Neural progenitor cell (in vitro differentiated cells): ENCODE data around the gene ANKRD2. TPM values are rescaled to one million over a fixed set of nuclear protein-coding genes. Genes with fewer than 3 reads are reported as not detected.

Experiments
- DNase-seq: peaks from one replicate; pipeline ENCODE4 v3.0.0-alpha.2; 2016; ENCODE audit warnings: low spot score
- H2AFZ ChIP-seq: fragments of 200-600 bp; sonication (generic); replicated peaks from 2 replicates; pipeline ENCODE4 v1.6.1; 2016; ENCODE audit warnings: antibody characterized with exemption
- H3F3A ChIP-seq: fragments of 200-600 bp; sonication (generic); 2 replicates; pipeline ENCODE4 v1.6.1; 2016; ENCODE audit warnings: antibody characterized with exemption, low read depth
- H3K27ac ChIP-seq: fragments of 200-600 bp; sonication (generic); 2 replicates; pipeline ENCODE4 v1.5.1; 2016; ENCODE audit warnings: mild to moderate bottlenecking
- H3K27me3 ChIP-seq: fragments of 200-600 bp; sonication (generic); 2 replicates; pipeline ENCODE4 v1.6.1; 2016; ENCODE audit warnings: mild to moderate bottlenecking, moderate library complexity
- H3K36me3 ChIP-seq: fragments of 200-600 bp; sonication (generic); 2 replicates; pipeline ENCODE4 v1.5.1; 2016
- H3K4me1 ChIP-seq: fragments of 200-600 bp; sonication (generic); 2 replicates; pipeline ENCODE4 v1.6.1; 2016; ENCODE audit warnings: mixed run types
- H3K4me2 ChIP-seq: fragments of 200-600 bp; sonication (generic); 2 replicates; pipeline ENCODE4 v1.6.1; 2016
- H3K4me3 ChIP-seq: fragments of 200-600 bp; sonication (generic); 2 replicates; pipeline ENCODE4 v1.5.1; 2016
- H3K79me2 ChIP-seq: fragments of 200-600 bp; sonication (generic); 2 replicates; pipeline ENCODE4 v1.6.1; 2016; ENCODE audit warnings: low read depth
- H3K9ac ChIP-seq: fragments of 200-600 bp; sonication (generic); 2 replicates; pipeline ENCODE4 v1.6.1; 2016
- H3K9me3 ChIP-seq: fragments of 200-600 bp; sonication (generic); 2 replicates; pipeline ENCODE4 v1.5.1; 2016; ENCODE audit warnings: low read depth
- H4K20me1 ChIP-seq: fragments of 200-600 bp; sonication (generic); 2 replicates; pipeline ENCODE4 v1.6.1; 2016; ENCODE audit warnings: low read depth
- H3K27ac Mint-ChIP-seq: 3 replicates; pipeline ENCODE4 v1.8.0; 2021; ENCODE audit warnings: mixed read lengths
- H3K27me3 Mint-ChIP-seq: 2 replicates; pipeline ENCODE4 v1.8.0; 2022; ENCODE audit warnings: low read depth, mild to moderate bottlenecking, inconsistent platforms, moderate library complexity, mixed read lengths; ENCODE audit not compliant: insufficient read depth
- H3K36me3 Mint-ChIP-seq: 3 replicates; pipeline ENCODE4 v1.8.0; 2021; ENCODE audit warnings: mixed read lengths
- H3K4me1 Mint-ChIP-seq: 3 replicates; pipeline ENCODE4 v1.8.0; 2021; ENCODE audit warnings: mixed read lengths
- H3K4me3 Mint-ChIP-seq: 3 replicates; pipeline ENCODE4 v1.8.0; 2021; ENCODE audit warnings: mild to moderate bottlenecking, moderate library complexity, mixed read lengths
- H3K9me3 Mint-ChIP-seq: 3 replicates; pipeline ENCODE4 v1.8.0; 2020; ENCODE audit warnings: mixed read lengths
- CTCF ChIP-seq: fragments of 200-600 bp; sonication (generic); IDR thresholded peaks from 2 replicates; pipeline ENCODE4 v1.5.1; 2017; ENCODE audit warnings: antibody characterized with exemption, mild to moderate bottlenecking
- EZH2 ChIP-seq: fragments of 200-600 bp; sonication (generic); IDR thresholded peaks from 2 replicates; pipeline ENCODE4 v1.6.1; 2017; ENCODE audit warnings: antibody characterized with exemption, mild to moderate bottlenecking, moderate library complexity
- EZH2phosphoT487 ChIP-seq: fragments of 200-600 bp; sonication (generic); IDR thresholded peaks from 2 replicates; pipeline ENCODE4 v1.6.1; 2017; ENCODE audit warnings: antibody characterized with exemption
- total RNA-seq: library from RNA; depleted of rRNA; stranded (reverse); fragments of >200 nt; gene quantifications from 2 replicates; pipeline ENCODE4 v1.2.3, GENCODE V29; 2015; ENCODE audit warnings: low replicate concordance

Gene ANKRD2
- total RNA-seq, 1 donor from 2014 or later, result not detected

GRCh38 chr10:97590082-97590747 is 17.6 kb downstream of the ANKRD2 start:
- Histone ChIP-seq H3K27me3 (no peaks in the 10 kb centered on the region), H3F3A (no peaks in the 10 kb centered on the region), H3K4me2 (no peak overlapping the region), H3K9ac (no peak overlapping the region), H3K36me3 (no peaks in the 10 kb centered on the region), H3K27ac (no peak overlapping the region), H3K4me1 (no peaks in the 10 kb centered on the region), H2AFZ (no peak overlapping the region), H3K4me3 (no peak overlapping the region), H3K79me2 (no peaks in the 10 kb centered on the region), H3K9me3 (no peaks in the 10 kb centered on the region), H4K20me1 (no peaks in the 10 kb centered on the region)
- no peaks in the 10 kb centered on the region for H3K36me3 Mint-ChIP-seq
- no peaks in the 10 kb centered on the region for H3K9me3 Mint-ChIP-seq
- H3K4me1 Mint-ChIP-seq, result peaks cover 9% of the 10 kb centered on the region
- no peak for DNase-seq
- H3K4me3 Mint-ChIP-seq, result no peak overlapping the region
- TF ChIP-seq CTCF, result no peak
- no peak overlapping the region for H3K27ac Mint-ChIP-seq
- peaks cover 4% of the 10 kb centered on the region for H3K27me3 Mint-ChIP-seq

- no peaks in the 10 kb centered on the region for H4K20me1 ChIP-seq
- H3K4me3 Mint-ChIP-seq, result no peak overlapping the region
- no peaks in the 10 kb centered on the region for H3K4me1 ChIP-seq
- no peak overlapping the region for H3K9ac ChIP-seq
- no peaks in the 10 kb centered on the region for H3F3A ChIP-seq
- H3K27ac Mint-ChIP-seq, result no peak overlapping the region
- DNase-seq, result no peak
- no peaks in the 10 kb centered on the region for H3K9me3 ChIP-seq
- no peak overlapping the region for H3K4me3 ChIP-seq
- H3K4me2 ChIP-seq, result no peak overlapping the region
- no peaks in the 10 kb centered on the region for H3K79me2 ChIP-seq
- H3K4me1 Mint-ChIP-seq, result peaks cover 7% of the 10 kb centered on the region
- H3K36me3 Mint-ChIP-seq, result no peaks in the 10 kb centered on the region
- H3K36me3 ChIP-seq, result no peaks in the 10 kb centered on the region
- TF ChIP-seq CTCF (no peak), EZH2phosphoT487 (no peak), EZH2 (no peak)
- H3K27me3 ChIP-seq, result no peaks in the 10 kb centered on the region
- no peak overlapping the region for H2AFZ ChIP-seq
- H3K27me3 Mint-ChIP-seq, result peaks cover 4% of the 10 kb centered on the region
- no peaks in the 10 kb centered on the region for H3K9me3 Mint-ChIP-seq
- no peak overlapping the region for H3K27ac ChIP-seq
These were observed 18.3 kb downstream of the ANKRD2 start for GRCh38 chr10:97590748-97591495.

- H3K4me2 ChIP-seq, result no peak overlapping the region
- no peaks in the 10 kb centered on the region for H3K27me3 ChIP-seq
- no peak overlapping the region for H2AFZ ChIP-seq
- peaks cover 2% of the 10 kb centered on the region for H3K27me3 Mint-ChIP-seq
- no peaks in the 10 kb centered on the region for H3K36me3 ChIP-seq
- no peaks in the 10 kb centered on the region for H3K9me3 ChIP-seq
- H3K9me3 Mint-ChIP-seq, result no peaks in the 10 kb centered on the region
- H3K4me3 ChIP-seq, result no peak overlapping the region
- H3K36me3 Mint-ChIP-seq, result no peaks in the 10 kb centered on the region
- H3F3A ChIP-seq, result no peaks in the 10 kb centered on the region
- TF ChIP-seq CTCF (no peak), EZH2phosphoT487 (no peak), EZH2 (no peak)
- no peaks in the 10 kb centered on the region for H4K20me1 ChIP-seq
- H3K4me1 Mint-ChIP-seq, result peaks cover 22% of the 10 kb centered on the region
- no peaks in the 10 kb centered on the region for H3K79me2 ChIP-seq
- H3K27ac Mint-ChIP-seq, result no peak overlapping the region
- no peak overlapping the region for H3K9ac ChIP-seq
- H3K27ac ChIP-seq, result no peak overlapping the region
- no peak for DNase-seq
- H3K4me3 Mint-ChIP-seq, result no peak overlapping the region
- no peaks in the 10 kb centered on the region for H3K4me1 ChIP-seq
These were observed 20.8 kb downstream of the ANKRD2 start for GRCh38 chr10:97593421-97593820.
